IPS DF 6.9 (cell line): ENCODE data around the gene PACS2.
A peak's percentile ranks its signal among the peaks of the same experiment; 100 is the strongest.

Experiments
- DNase-seq: peaks from one replicate; pipeline ENCODE4 v3.0.0-alpha.2; 2013; ENCODE audit warnings: low read depth, low spot score
- H3K27ac ChIP-seq: one replicate; pipeline ENCODE4 v1.5.1; 2013; ENCODE audit warnings: low read length, control low read depth
- H3K27me3 ChIP-seq: 2 replicates; pipeline ENCODE4 v1.6.1; 2013; ENCODE audit warnings: mild to moderate bottlenecking, low read length; ENCODE audit not compliant: control insufficient read depth, insufficient read depth
- H3K36me3 ChIP-seq: 2 replicates; pipeline ENCODE4 v1.6.1; 2013; ENCODE audit warnings: low read length; ENCODE audit not compliant: control insufficient read depth, insufficient read depth
- H3K4me1 ChIP-seq: 2 replicates; pipeline ENCODE4 v1.6.1; 2013; ENCODE audit warnings: low read length; ENCODE audit not compliant: control insufficient read depth, insufficient read depth
- H3K4me3 ChIP-seq: 2 replicates; pipeline ENCODE4 v1.5.1; 2013; ENCODE audit warnings: mild to moderate bottlenecking, low read length
- H3K9me3 ChIP-seq: 2 replicates; pipeline ENCODE4 v1.6.1; 2013; ENCODE audit warnings: low read length, inconsistent platforms; ENCODE audit not compliant: control insufficient read depth, insufficient read depth
- WGBS: extraction: QIAGEN DNeasy Blood & Tissue Kit; methylation state at CpG from one replicate; pipeline ENCODE4 v1.1.7; 2013; ENCODE audit warnings: mixed read lengths, missing lambda C conversion rate; ENCODE audit not compliant: insufficient read length, insufficient coverage; 5-methylcytosine and 5-hydroxymethylcytosine counted together

The PACS2 gene

GRCh38 chr14:105349992-105350391 is 35.4 kb downstream of the PACS2 start:
- no peak for DNase-seq

GRCh38 chr14:105350450-105351244 is 36.1 kb downstream of the PACS2 start:
- Histone ChIP-seq H3K27ac (no peak overlapping the region), H3K4me3 (no peak overlapping the region), H3K9me3 (no peaks in the 10 kb centered on the region), H3K4me1 (no peaks in the 10 kb centered on the region), H3K27me3 (no peaks in the 10 kb centered on the region), H3K36me3 (no peaks in the 10 kb centered on the region; the same call in 1 of the 2 replicates)
- DNase-seq = no peak
- WGBS = no CpG with 5 or more reads among the region's 37 CpGs

More at GRCh38 chr14:105349992-105350391, 35.4 kb downstream of the PACS2 start:
- no peaks in the 10 kb centered on the region for H3K27me3 ChIP-seq
- no peaks in the 10 kb centered on the region for H3K9me3 ChIP-seq
- H3K27ac ChIP-seq = no peak overlapping the region
- no peaks in the 10 kb centered on the region; the same call in 1 of the 2 replicates for H3K36me3 ChIP-seq
- WGBS = no CpG with 5 or more reads among the region's 11 CpGs
- no peak overlapping the region for H3K4me3 ChIP-seq
- no peaks in the 10 kb centered on the region for H3K4me1 ChIP-seq

- no peaks in the 10 kb centered on the region for H3K27me3 ChIP-seq
- no peak overlapping the region for H3K4me3 ChIP-seq
- no peak for DNase-seq
- no peaks in the 10 kb centered on the region for H3K4me1 ChIP-seq
- H3K36me3 ChIP-seq = no peaks in the 10 kb centered on the region; the same call in 1 of the 2 replicates
- no peak overlapping the region for H3K27ac ChIP-seq
- WGBS = no CpG with 5 or more reads among the region's 3 CpGs
- no peaks in the 10 kb centered on the region for H3K9me3 ChIP-seq
Measured at GRCh38 chr14:105351410-105351809, 36.9 kb downstream of the PACS2 start.

DNA sequence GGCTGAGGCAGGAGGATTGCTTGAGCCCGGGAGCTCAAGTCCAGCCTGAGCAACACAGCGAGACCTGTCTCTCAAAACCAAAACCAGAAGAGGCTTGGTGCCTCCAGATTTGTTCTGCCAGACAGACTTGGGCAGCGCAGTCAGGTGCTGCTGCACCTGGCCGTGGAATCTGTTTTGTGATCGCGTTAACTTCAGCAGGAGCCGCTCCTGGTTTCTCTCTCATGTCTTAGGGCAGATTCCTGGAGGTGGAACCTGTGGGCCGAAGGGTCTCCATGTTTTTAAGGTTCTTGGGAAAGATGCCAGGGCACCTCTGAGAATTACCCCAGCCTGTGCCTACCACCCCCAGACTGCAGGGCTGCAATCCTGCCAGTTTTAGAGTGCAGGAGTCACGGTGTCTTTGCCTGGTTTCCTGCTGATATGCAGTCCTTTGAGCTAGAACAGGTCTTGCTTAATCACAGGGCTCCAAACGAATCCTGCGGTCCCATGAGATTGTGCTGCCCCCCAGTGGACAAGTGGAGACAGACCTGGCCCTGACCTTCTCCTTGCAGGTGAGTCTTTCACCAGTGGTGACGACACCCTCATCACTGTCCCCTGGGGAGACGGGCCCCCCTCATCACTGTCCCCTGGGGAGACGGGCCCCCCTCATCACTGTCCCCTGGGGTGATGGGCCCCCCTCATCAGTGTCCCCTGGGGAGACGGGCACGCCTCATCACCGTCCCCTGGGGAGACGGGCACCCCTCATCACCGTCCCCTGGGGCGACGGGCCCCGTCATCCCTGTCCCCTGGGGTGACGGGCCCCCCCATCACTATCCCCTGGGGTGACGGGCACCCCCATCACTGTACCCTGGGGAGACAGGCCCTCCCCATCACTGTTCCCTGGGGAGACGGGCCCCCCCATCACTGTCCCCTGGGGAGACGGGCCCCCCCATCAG is 37.6 kb downstream of the PACS2 start:
- peaks cover 3% of the 10 kb centered on the region; the same call in 1 of the 2 replicates for H3K4me1 ChIP-seq
- H3K9me3 ChIP-seq = no peaks in the 10 kb centered on the region
- DNase-seq = peak; percentile 82
- H3K36me3 ChIP-seq = no peaks in the 10 kb centered on the region; the same call in 1 of the 2 replicates
- no peak overlapping the region for H3K4me3 ChIP-seq
- H3K27ac ChIP-seq = no peak overlapping the region
- no peaks in the 10 kb centered on the region for H3K27me3 ChIP-seq
- WGBS = no CpG with 5 or more reads among the region's 26 CpGs

DNA sequence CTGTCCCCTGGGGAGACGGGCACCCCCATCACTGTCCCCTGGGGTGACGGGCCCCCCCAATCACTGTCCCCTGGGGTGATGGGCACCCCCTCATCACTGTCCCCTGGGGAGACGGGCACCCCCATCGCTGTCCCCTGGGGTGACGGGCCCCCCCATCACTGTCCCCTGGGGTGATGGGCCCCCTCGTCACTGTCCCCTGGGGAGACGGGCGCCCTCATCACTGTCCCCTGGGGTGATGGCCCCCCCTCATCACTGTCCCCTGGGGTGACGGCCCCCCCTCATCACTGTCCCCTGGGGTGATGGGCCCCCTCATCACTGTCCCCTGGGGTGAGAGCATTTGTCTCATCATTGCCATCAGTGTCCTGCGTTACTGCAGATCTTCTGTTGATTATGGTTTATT is 38.6 kb downstream of the PACS2 start:
- no peak overlapping the region for H3K4me3 ChIP-seq
- no CpG with 5 or more reads among the region's 10 CpGs for WGBS
- no peaks in the 10 kb centered on the region; the same call in 1 of the 2 replicates for H3K36me3 ChIP-seq
- H3K27me3 ChIP-seq = no peaks in the 10 kb centered on the region
- no peak for DNase-seq
- peaks cover 3% of the 10 kb centered on the region; the same call in 1 of the 2 replicates for H3K4me1 ChIP-seq
- no peak overlapping the region for H3K27ac ChIP-seq
- no peaks in the 10 kb centered on the region for H3K9me3 ChIP-seq

GRCh38 chr14:105354541-105354940 is 40.0 kb downstream of the PACS2 start:
- Histone ChIP-seq H3K9me3 (no peaks in the 10 kb centered on the region), H3K4me3 (no peak overlapping the region), H3K36me3 (no peaks in the 10 kb centered on the region), H3K27ac (no peak overlapping the region), H3K27me3 (no peaks in the 10 kb centered on the region), H3K4me1 (peaks cover 3% of the 10 kb centered on the region; the same call in 1 of the 2 replicates)
- WGBS = no CpG with 5 or more reads among the region's 20 CpGs
- DNase-seq = no peak

- Histone ChIP-seq H3K4me1 (peaks cover 3% of the 10 kb centered on the region; the same call in 1 of the 2 replicates), H3K4me3 (no peak overlapping the region), H3K36me3 (no peaks in the 10 kb centered on the region), H3K9me3 (no peaks in the 10 kb centered on the region), H3K27me3 (no peaks in the 10 kb centered on the region), H3K27ac (no peak overlapping the region)
- no CpG with 5 or more reads among the region's 27 CpGs for WGBS
- DNase-seq = no peak
Measured at GRCh38 chr14:105355049-105355575, 40.6 kb downstream of the PACS2 start.

DNA sequence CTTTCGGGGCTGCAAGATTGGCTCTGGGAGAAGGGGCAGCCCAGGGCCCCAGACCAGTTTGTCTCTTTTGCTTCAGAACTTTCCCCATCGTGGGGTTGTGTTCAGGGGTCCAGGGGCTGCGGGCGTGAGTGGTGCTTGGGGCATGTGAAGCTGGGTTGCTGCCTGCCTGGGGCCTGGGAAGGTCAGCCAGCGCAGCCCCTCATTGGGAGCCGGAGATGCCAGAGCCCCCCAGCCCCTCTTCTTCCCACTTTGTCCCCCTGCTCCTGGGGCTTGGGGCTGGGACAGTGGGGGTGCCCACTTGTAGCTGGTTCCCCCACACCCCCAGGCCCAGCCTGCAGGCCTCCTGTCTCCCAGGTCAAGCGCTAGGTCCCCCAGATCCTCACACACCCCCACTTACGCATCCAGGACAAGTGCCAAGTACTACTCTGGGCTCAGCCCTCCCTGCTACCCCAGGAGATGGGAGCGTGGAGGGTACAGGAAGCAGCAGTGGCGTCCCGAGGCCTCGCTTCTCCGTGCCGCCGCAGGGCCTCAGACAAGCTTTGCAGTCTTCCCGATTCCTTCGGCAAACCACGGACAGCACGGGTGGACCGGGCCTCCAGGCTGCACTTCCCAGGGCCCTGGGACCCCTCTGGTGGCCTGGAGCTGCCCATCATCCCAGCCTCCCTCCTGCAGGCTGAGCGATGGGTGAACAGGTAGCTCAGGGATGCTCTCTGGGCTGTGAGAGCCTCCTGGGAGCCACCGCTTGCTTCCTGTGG is 41.5 kb downstream of the PACS2 start:
- no peak overlapping the region for H3K27ac ChIP-seq
- H3K9me3 ChIP-seq = no peaks in the 10 kb centered on the region
- DNase-seq = no peak
- H3K4me3 ChIP-seq = no peak overlapping the region
- H3K27me3 ChIP-seq = no peaks in the 10 kb centered on the region
- peaks cover 3% of the 10 kb centered on the region; the same call in 1 of the 2 replicates for H3K4me1 ChIP-seq
- no peaks in the 10 kb centered on the region for H3K36me3 ChIP-seq
- WGBS = no CpG with 5 or more reads among the region's 22 CpGs

GRCh38 chr14:105356927-105357326 is 42.4 kb downstream of the PACS2 start:
- no peaks in the 10 kb centered on the region for H3K36me3 ChIP-seq
- H3K4me1 ChIP-seq = peaks cover 3% of the 10 kb centered on the region; the same call in 1 of the 2 replicates
- H3K27me3 ChIP-seq = no peaks in the 10 kb centered on the region
- H3K27ac ChIP-seq = no peak overlapping the region
- WGBS = no CpG with 5 or more reads among the region's 9 CpGs
- no peaks in the 10 kb centered on the region for H3K9me3 ChIP-seq
- no peak overlapping the region for H3K4me3 ChIP-seq
- no peak for DNase-seq
